GM12878 (cell line): ENCODE results near the gene RBM19. TPM values are rescaled to one million over a fixed set of nuclear protein-coding genes. Genes with fewer than 3 reads are reported as not detected.

ENCODE experiments used
- ATAC-seq: fragments of 200-7000 bp; cut with Tn5 transposase; 3 replicates; pipeline ENCODE4 v1.9.1; 2020; ENCODE audit warnings: mild to moderate bottlenecking, moderate library complexity
- BruUV-seq: library from RNA; stranded (reverse); fragments of 400-500 nt; replicated peaks from 2 replicates; lab custom pipeline; 2021; lab: Mats Ljungman, UMichigan
- CTCF ChIA-PET: fragments of 300-600 bp; sonication (Branson Sonifier 250); formaldehyde crosslinking; extraction: SDS; loops from one replicate; lab custom pipeline; 2021; ENCODE audit warnings: inconsistent platforms; lab: Yijun Ruan, JAX
- POLR2A ChIA-PET: fragments of 350-600 bp; formaldehyde crosslinking; extraction: SDS; loops from one replicate; lab custom pipeline; 2021; ENCODE audit warnings: inconsistent platforms; lab: Charles Lee
- RAD21 ChIA-PET: fragments of 300-600 bp; sonication (Branson Sonifier 250); formaldehyde crosslinking; loops from one replicate; lab custom pipeline; 2023; ENCODE audit warnings: antibody characterized with exemption; ENCODE audit not compliant: unreplicated experiment; lab: Charles Lee
- SMC1A ChIA-PET: fragments of 300-600 bp; sonication (Branson Sonifier 250); formaldehyde crosslinking; loops from one replicate; lab custom pipeline; 2023; ENCODE audit not compliant: unreplicated experiment, uncharacterized antibody; lab: Charles Lee
- DNase-seq: peaks from one replicate; pipeline ENCODE4 v3.0.0-alpha.2; 2011; ENCODE audit warnings: low read depth, low spot score
- FAIRE-seq: peaks from 3 replicates; lab custom pipeline; 2011; peaks lifted over from hg19 to GRCh38; lab: Jason Lieb, UNC
- H2AFZ ChIP-seq: 2 replicates; pipeline ENCODE4 v1.6.0; 2011; ENCODE audit warnings: low read depth, low read length, control low read depth; ENCODE audit not compliant: control insufficient read depth
- H3K27ac ChIP-seq: 2 replicates; pipeline ENCODE4 v1.5.1; 2011; ENCODE audit warnings: control low read depth; ENCODE audit not compliant: control insufficient read depth, insufficient read depth
- H3K27me3 ChIP-seq, 2 experiments: replicated peaks in 1 of 2; 2 replicates each; pipeline versions ENCODE4 v1.6.0 to v1.6.1; 2011; ENCODE audit warnings: low read length in 1 of 2; ENCODE audit not compliant: control insufficient read depth in 2 of 2, insufficient read depth in 2 of 2
- H3K36me3 ChIP-seq, 2 experiments: 2 replicates each; pipeline ENCODE4 v1.5.1; 2011; ENCODE audit warnings: low read length in 1 of 2; ENCODE audit not compliant: control insufficient read depth in 2 of 2, insufficient read depth in 2 of 2
- H3K4me1 ChIP-seq: 2 replicates; pipeline ENCODE4 v1.6.1; 2011; ENCODE audit warnings: mild to moderate bottlenecking, low read length, moderate library complexity, mixed read lengths; ENCODE audit not compliant: control insufficient read depth, insufficient read depth
- H3K4me2 ChIP-seq: 2 replicates; pipeline ENCODE4 v1.6.0; 2011; ENCODE audit warnings: control low read depth; ENCODE audit not compliant: control insufficient read depth, insufficient read depth
- H3K4me3 ChIP-seq: fragments of 200-600 bp; sonication (generic); 2 replicates; pipeline ENCODE4 v1.5.1; 2016
- H3K79me2 ChIP-seq: 2 replicates; pipeline ENCODE4 v1.6.0; 2011; ENCODE audit warnings: low read length; ENCODE audit not compliant: control insufficient read depth, insufficient read depth
- H3K9ac ChIP-seq: 2 replicates; pipeline ENCODE4 v1.8.0; 2011; ENCODE audit warnings: low read length, control low read depth, mixed read lengths; ENCODE audit not compliant: control insufficient read depth, insufficient read depth
- H3K9me3 ChIP-seq: replicated peaks from 3 replicates; pipeline ENCODE4 v1.5.1; 2011; ENCODE audit warnings: mild to moderate bottlenecking, low read length; ENCODE audit not compliant: control insufficient read depth, insufficient read depth
- H4K20me1 ChIP-seq: 2 replicates; pipeline ENCODE4 v1.6.0; 2011; ENCODE audit not compliant: control insufficient read depth, insufficient read depth
- BHLHE40 ChIP-seq, 2 experiments: fragments of 450-650 bp in 1 of 2; IDR thresholded peaks; 2 replicates each; pipeline ENCODE4 v1.6.1; 2011 to 2017; ENCODE audit warnings: low read depth in 2 of 2, borderline replicate concordance in 1 of 2, improper control_type of control experiment in 1 of 2, low read length in 1 of 2, mild to moderate bottlenecking in 1 of 2
- E2F4 ChIP-seq: IDR thresholded peaks from 2 replicates; pipeline ENCODE4 v1.6.1; 2012; ENCODE audit warnings: low read depth, low read length, improper control_type of control experiment
- EGR1 ChIP-seq, 2 experiments: IDR thresholded peaks; 1 replicate in 1 of 2; 2 replicates in 1 of 2; pipeline ENCODE4 v1.6.1; 2011 to 2012; ENCODE audit warnings: low read depth in 2 of 2, low read length in 2 of 2, borderline replicate concordance in 1 of 2, mild to moderate bottlenecking in 1 of 2, moderate library complexity in 1 of 2
- FOS ChIP-seq: IDR thresholded peaks from 3 replicates; pipeline ENCODE4 v1.6.1; 2011; ENCODE audit warnings: borderline replicate concordance; ENCODE audit not compliant: insufficient read length; ENCODE audit errors: extremely low read depth
- GATAD2B ChIP-seq: fragments of 450-650 bp; conservative IDR thresholded peaks from 2 replicates; pipeline ENCODE4 v1.6.1; 2017; ENCODE audit warnings: low read depth, mild to moderate bottlenecking, moderate library complexity
- RAD21 ChIP-seq: IDR thresholded peaks from 2 replicates; pipeline ENCODE4 v1.6.1; 2011; ENCODE audit warnings: mild to moderate bottlenecking, low read depth, low read length, moderate library complexity; ENCODE audit not compliant: insufficient read depth
- WGBS: methylation state at CpG from one replicate; pipeline ENCODE4 v1.1.6; 2016; ENCODE audit warnings: low lambda C conversion rate; ENCODE audit not compliant: insufficient replicate concordance, insufficient coverage; ENCODE audit errors: missing lambda C conversion rate; 5-methylcytosine and 5-hydroxymethylcytosine counted together
- in situ Hi-C: fragments of 300-500 bp; cut with MboI; formaldehyde crosslinking; loops from 9 replicates; pipeline ENCODE4 v1.14.3; 2018; ENCODE audit warnings: mixed read lengths
- intact Hi-C: fragments of 100-400 bp; cut with micrococcal nuclease; formaldehyde crosslinking; loops from one replicate; pipeline ENCODE4 v1.14.2; 2022; ENCODE audit not compliant: unreplicated experiment
- polyA plus RNA-seq, 11 experiments: library from polyadenylated mRNA; depleted of rRNA in 4 of 11; unstranded in 6 of 11; stranded (reverse) in 5 of 11; fragments of >200 nt; fragmentation: Nextera tagmentation in 4 of 11; fragmentation: Illumina TruSeq in 1 of 11; extraction: Ambion mirVana in 4 of 11; extraction: Trizol in 1 of 11; gene quantifications; 1 replicate in 1 of 11; 2 replicates in 10 of 11; pipeline versions ENCODE4 v1.2.1 to v1.2.3, GENCODE V29; 2011 to 2016; ENCODE audit warnings: inconsistent platforms in 2 of 11, missing spikeins in 2 of 11, low read depth in 1 of 11
- total RNA-seq, 4 experiments: library from RNA; depleted of rRNA in 3 of 4; stranded (reverse); fragments of >200 nt in 3 of 4; fragmentation: Illumina TruSeq in 1 of 4; extraction: Trizol in 1 of 4; gene quantifications; 2 replicates each; pipeline versions ENCODE4 v1.2.1 to v1.2.3, GENCODE V29; 2013 to 2021
- TF ChIP-seq, protein P1 (sequence below): fragments of 450-650 bp; IDR thresholded peaks from 2 replicates; pipeline ENCODE4 v1.6.1; 2017; ENCODE audit warnings: mild to moderate bottlenecking

Gene RBM19
- total and polyA plus RNA-seq, 10 of the 15 experiments (the other 5 are each of a cell fraction or from before 2014, with no cell fraction given), result 4.2 to 42.9 (median 28.4) TPM

- WGBS, result 87% methylated on average over 20 of the region's 20 CpGs
Measured at GRCh38 chr12:113831476-113831875, 134.6 kb downstream of the RBM19 start.

More at GRCh38 chr12:113831476-113831875, 134.6 kb downstream of the RBM19 start:
- no peak overlapping the region for H3K27ac ChIP-seq
- intact Hi-C loops, result no loop called here
- SMC1A ChIA-PET, result no interaction called here
- POLR2A ChIA-PET, result no interaction called here
- no TSS peak for BruUV-seq
- no peak overlapping the region for H3K4me2 ChIP-seq
- CTCF ChIA-PET, result no interaction called here
- H2AFZ ChIP-seq, result no peak overlapping the region
- in situ Hi-C loops, result no loop called here
- no peaks in the 10 kb centered on the region for H3K79me2 ChIP-seq
- DNase-seq, result no peak
- RAD21 ChIA-PET, result no interaction called here
- FAIRE-seq, result no peak
- TF ChIP-seq E2F4 (no peak), GATAD2B (no peak), RAD21 (no peak), BHLHE40 (IDR thresholded peaks at IDR 0.05; ENCODE audit: borderline replicate concordance in 1 of 2, low read depth in 2 of 2, low read length in 1 of 2) (no peak), EGR1 (IDR thresholded peaks at IDR 0.05; ENCODE audit: borderline replicate concordance in 1 of 2, low read depth in 2 of 2, low read length in 2 of 2) (no peak), FOS (no peak)
- TF ChIP-seq, protein P1, sequence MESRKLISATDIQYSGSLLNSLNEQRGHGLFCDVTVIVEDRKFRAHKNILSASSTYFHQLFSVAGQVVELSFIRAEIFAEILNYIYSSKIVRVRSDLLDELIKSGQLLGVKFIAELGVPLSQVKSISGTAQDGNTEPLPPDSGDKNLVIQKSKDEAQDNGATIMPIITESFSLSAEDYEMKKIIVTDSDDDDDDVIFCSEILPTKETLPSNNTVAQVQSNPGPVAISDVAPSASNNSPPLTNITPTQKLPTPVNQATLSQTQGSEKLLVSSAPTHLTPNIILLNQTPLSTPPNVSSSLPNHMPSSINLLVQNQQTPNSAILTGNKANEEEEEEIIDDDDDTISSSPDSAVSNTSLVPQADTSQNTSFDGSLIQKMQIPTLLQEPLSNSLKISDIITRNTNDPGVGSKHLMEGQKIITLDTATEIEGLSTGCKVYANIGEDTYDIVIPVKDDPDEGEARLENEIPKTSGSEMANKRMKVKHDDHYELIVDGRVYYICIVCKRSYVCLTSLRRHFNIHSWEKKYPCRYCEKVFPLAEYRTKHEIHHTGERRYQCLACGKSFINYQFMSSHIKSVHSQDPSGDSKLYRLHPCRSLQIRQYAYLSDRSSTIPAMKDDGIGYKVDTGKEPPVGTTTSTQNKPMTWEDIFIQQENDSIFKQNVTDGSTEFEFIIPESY, result no peak
- H3K36me3 ChIP-seq, result no peaks in the 10 kb centered on the region; a peak in 2 of 4 replicates
- no peak for ATAC-seq
- H3K4me3 ChIP-seq, result no peak overlapping the region
- no peaks in the 10 kb centered on the region for H4K20me1 ChIP-seq
- no peak overlapping the region for H3K9ac ChIP-seq
- H3K4me1 ChIP-seq, result no peaks in the 10 kb centered on the region; the same call in 1 of the 2 replicates
- no peaks in the 10 kb centered on the region for H3K9me3 ChIP-seq
- no peaks in the 10 kb centered on the region for H3K27me3 ChIP-seq
